GM21515 (cell line): ENCODE data around the gene PMM1.
"Not testable (repeated sequence)": the region's sequence is repeated elsewhere in the genome, so short reads cannot be mapped to it uniquely, and the experiment has no call there.

ENCODE experiments used
- ATAC-seq: cut with Tn5 transposase; IDR thresholded peaks from one replicate; pipeline ENCODE4 v1.9.1; 2021; ENCODE audit not compliant: unreplicated experiment

The PMM1 gene

GRCh38 chr22:41597635-41597953 lies 8.0 kb upstream of the PMM1 start:
- ATAC-seq = no peak

DNA sequence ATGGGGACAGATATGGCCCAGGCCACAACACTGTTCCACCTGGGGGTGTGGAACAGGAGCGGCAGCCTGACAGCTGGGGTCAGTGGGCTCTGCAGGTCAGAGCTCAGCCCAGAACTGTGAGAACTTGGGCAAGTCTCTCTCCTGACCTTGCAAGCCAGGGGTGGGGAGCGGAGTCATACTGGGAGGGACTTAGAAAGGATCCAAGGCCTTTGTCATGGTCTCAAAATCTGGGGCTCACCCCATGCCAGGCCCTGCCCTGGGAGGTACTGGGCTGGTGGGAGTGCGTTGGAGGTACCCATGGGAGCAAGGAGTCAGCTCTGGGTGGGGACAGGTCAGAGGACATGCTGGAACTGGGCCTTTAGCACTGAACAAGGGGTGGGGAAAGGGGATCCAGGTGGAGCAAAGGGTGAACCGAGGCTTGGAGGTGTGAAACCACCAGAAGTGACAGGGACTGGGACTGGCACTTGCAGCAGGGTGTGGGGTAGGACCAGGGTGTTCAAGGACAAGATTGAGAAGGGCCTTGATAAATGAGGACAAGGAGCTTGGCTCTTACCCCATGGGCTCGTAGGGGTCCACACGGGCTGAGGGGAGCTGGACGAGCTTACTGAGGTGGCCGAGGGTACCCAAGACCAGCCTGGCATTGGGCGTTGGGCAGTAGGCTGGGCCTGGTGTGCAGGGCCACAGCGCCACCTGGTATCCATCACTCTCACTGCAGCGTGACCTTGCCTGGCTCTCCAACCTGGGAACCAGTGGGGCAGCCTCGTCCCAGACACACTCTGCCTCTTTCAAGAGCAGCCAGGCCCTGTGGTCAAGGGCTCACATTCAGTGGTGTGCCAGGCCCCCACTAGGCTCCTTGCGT lies 7.4 kb upstream of the PMM1 start:
- ATAC-seq = no peak

DNA sequence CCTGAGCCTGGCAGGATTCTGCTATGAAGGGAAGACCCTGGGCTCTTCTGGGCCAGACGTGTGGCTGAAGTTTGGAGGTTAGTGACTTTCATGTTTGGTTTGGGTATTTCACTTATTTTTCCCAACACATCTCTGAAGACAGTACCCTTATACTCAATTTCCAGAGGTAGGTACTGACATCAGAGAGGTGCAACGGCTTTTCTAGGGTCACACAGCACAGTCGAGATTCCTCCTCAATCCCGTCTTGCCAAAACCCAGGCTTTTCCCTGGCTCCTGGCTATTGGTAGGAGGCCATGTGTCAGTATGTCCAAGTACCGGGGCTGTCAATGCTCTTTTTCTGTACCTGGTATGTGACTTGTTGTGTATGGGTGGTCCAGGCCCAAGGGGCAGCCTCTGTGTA lies 6.1 kb upstream of the PMM1 start:
- ATAC-seq = no peak

- ATAC-seq = not testable (repeated sequence)
These were observed 3.8 kb upstream of the PMM1 start for GRCh38 chr22:41593336-41593960.

- ATAC-seq = no peak
These were observed 2.3 kb downstream of the PMM1 start for GRCh38 chr22:41587347-41587723.

DNA sequence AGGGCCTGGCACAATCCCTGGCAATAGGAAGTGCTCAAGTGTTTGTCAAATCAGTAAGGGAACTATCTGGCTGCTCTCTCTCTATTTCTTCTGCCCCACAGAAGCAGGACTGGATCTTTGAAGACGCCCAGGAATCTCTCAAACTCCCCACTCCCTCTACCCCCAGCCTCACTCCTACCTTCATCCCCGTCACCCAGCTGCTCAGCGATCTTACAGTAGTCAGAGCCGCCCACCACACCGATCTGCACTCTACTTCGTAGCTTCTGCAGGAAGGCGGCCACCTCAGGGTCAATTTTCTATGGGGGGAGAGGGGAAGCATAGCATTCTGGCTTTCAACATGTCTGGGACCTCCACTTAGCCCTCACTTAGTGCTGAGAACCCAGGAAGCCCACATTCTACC lies 3.7 kb downstream of the PMM1 start:
- no peak for ATAC-seq

DNA sequence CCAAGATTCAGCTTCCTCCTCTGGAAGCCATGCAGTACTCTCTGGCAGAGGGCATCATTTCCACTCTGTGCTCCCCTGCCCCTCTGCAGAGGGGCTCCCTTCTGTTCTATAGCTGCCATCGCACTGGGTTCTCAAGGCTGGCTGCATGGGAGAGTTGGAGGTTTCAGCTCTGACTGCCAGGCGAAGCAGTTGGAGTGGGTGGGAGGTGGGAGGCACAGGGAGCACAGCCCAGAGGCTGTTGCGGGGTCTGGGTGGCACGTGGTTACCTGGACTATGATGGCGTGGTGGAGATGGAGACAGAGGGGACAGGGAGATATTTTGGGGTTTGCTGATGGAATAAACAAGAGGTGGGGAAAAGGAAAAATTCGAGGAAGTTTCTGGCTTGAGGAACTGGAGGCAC lies 4.8 kb downstream of the PMM1 start:
- no peak for ATAC-seq

GRCh38 chr22:41582694-41583093 lies 6.9 kb downstream of the PMM1 start:
- no peak for ATAC-seq

GRCh38 chr22:41579997-41580355 lies 9.7 kb downstream of the PMM1 start:
- ATAC-seq = no peak

GRCh38 chr22:41579297-41579996 lies 10.2 kb downstream of the PMM1 start:
- ATAC-seq = no peak

DNA sequence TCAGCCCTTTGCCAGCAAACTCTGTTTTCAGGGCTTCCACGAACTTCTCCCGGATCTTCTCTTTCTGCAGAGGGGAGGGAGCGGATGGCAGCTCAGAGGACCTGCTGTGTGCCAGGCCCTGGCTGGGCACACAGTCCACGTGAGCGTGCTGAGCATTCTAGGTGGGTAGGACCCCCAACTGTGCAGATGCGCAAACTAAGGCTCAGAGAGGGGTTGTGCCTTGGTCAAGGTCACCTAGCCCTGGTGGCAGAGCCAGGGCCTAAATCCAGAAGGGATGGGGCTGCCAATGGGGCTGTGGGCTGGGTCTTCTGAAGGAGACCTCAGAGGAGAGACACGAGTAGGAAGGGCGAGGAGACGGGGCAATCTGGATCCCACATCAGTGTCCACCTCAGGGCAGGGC lies 10.8 kb downstream of the PMM1 start:
- ATAC-seq = no peak

GRCh38 chr22:41578114-41578513 lies 11.5 kb downstream of the PMM1 start:
- no peak for ATAC-seq

DNA sequence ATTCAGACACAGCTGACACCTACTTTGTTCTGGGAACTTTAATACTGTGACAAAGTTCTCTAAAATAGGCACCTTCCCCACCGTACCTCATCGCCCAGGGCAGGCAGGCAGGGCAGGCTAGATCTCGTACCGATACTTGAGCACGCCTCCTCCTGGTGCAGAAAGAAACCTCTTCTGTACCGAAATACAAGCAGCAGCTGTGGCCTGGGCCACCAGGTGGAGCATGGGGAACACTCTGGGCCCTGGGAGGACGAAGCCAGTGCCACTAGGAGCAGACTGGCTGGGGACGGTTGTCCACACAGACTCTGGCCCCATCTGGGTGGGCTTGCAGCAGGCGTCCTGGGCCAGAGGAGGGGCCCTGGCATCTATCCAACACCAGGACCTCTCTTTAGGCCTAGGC lies 12.8 kb downstream of the PMM1 start:
- ATAC-seq = no peak

DNA sequence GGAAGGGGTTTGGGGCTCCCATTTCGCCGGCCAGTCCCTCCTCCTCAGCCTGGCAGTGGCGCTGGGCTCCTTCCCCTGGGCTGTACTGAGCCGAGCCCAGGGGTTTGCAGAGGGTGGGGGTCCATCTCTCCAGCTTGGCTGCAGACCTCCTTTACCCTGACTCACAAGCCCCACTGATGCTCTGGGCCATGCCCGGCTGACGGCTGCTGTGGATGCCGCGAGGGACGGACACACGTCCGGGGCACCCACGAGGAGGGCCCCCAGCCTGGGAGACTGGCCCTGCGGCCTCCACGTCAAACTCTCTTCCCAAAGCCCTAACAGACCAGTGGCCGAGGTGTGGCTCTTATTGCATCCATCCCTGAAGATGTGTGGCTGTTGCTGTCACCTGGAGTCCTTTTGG lies 14.1 kb downstream of the PMM1 start:
- no peak for ATAC-seq

GRCh38 chr22:41574847-41575381 lies 14.7 kb downstream of the PMM1 start:
- ATAC-seq = no peak

DNA sequence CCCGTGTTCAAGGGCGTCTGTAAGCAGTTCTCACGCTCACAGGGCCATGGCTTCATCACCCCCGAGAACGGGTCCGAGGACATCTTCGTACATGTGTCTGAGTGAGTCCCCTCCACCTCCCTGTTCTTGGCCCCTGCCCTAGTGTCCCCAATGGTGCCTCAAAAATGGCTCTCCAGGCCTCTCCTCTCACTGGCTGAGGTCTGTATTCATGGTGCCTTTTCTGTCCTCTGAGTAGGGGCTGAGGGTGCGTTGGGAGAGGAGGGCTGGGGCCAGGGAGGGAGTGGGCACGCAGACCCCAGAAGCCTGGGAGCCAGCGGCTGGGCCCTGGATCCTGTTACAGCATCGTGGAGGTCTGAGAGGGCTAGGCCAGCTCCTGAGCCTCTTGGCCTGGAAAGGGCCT lies 16.0 kb downstream of the PMM1 start:
- no peak for ATAC-seq

GRCh38 chr22:41572305-41572704 lies 17.3 kb downstream of the PMM1 start:
- ATAC-seq = not testable (repeated sequence)

- no peak for ATAC-seq
These were observed 17.9 kb downstream of the PMM1 start for GRCh38 chr22:41571786-41572185.

DNA sequence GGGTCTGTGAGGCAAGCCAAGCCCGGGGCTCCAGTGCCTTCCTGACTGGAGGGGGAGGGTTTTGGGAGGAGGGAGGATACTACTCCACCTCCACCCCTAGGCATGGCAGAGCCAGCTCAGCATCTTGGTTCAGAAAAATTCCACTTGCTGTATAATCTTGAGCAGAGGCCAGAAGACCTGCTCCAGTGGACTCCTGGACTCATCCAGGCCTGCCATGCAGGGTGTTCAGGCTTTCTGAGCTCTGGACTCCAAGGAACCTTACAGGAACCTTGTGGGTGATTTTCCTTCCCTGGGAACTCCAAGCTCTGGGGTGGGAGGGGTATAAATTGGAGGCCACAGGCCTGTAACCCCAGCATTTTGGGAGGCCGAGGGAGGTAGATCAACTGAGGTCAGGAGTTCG lies 19.4 kb downstream of the PMM1 start:
- ATAC-seq = no peak

DNA sequence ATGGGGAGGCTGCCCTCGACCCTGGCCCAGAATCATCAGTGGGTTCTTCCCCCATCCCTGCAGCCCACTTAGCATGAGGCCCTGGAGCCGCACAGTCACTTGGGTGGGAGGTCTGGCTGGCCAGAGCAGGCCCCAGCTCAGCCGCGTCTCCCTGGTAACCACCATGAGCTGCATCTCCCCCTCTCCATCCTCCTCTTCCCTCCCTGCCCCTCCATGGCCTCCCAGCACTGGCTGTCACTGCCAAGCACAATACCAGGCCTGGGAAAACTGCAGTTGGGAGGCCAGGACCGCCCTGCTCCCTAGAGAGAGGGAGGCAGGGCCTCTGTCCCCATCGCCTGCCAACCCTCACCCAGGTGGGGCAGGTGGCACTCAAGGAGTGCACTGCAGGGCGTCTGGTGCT lies 20.8 kb downstream of the PMM1 start:
- ATAC-seq = no peak

DNA sequence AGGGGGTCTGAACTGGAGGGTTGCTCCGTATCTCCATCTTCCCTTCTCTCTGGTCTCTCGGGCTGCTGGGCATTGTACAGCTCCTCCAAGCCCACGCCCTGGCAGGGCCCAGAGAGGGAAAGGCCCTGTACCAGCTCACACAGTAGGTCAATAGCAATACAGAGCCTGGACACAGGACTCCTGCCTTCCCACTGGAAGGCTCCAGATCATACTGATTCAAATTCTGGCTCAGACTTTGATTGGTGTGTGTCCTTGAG lies 22.2 kb downstream of the PMM1 start:
- ATAC-seq = no peak

DNA sequence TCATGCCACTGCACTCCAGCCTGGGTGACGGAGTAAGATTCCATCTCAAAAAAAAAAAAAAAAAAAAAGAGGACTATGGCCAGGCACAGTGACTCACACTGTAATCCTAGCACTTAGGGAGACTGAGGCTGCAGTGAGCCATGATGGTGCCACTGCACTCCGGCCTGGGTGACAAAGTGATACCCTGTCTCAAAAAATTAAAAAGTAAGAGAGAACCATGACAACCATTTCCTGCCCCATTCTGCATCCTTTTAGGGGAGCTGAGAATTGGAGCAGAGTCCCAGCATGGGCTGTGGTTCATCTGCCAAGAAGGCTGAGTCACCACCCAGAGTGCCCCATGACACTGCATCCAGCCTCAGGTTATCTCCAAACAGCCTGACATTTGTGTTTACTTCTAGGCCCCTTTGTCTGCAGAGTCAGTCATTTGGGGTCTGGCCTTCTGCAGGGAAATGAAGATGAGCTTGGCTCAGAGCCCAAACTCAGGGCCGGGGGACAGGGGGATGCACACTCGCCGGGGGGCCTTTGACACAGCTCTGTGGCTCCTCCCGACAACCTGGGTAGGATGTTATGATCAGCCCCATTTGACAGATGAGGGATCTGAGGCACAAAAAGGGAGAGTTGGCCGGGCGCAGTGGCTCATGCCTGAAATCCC lies 24.1 kb downstream of the PMM1 start:
- ATAC-seq = no peak
